Peyer's patch (tissue), 4 donors: ENCODE results near the gene GIGYF2.

ENCODE experiments used
- POLR2A ChIP-seq, 2 donors: fragments of 450-650 bp; IDR thresholded peaks; one replicate each; pipeline ENCODE4 v1.5.1; 2017; ENCODE audit warnings: antibody characterized with exemption in 2 of 2, mild to moderate bottlenecking in 2 of 2, moderate library complexity in 2 of 2
- TF ChIP-seq, protein P1 (sequence below), 6 experiments: fragments of 450-650 bp in 4 of 6; fragments of 200-600 bp in 2 of 6; sonication (generic) in 1 of 6; IDR thresholded peaks; one replicate each; pipeline ENCODE4 v1.5.1; 2017 to 2019; ENCODE audit warnings: antibody characterized with exemption in 6 of 6, mild to moderate bottlenecking in 3 of 6, moderate library complexity in 1 of 6

DNA sequence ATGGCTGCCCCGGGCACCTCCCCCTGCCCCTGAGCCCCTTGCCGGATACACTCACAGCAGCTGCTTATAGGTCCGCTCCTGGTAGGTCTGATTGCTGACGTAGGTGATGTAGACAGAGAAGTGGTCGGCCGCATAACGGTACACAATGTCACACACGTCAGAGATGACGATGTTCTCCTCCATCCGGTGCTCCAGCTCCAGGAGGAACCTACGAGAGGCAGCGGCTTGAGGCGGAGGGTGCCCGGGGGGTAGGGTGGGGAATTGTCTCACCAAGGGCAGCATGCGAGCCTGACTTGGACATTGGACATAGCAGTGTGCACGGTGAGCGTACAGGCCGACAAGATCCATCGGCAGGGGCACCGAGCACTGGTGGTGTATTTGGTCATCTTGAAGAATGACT, 195.7 kb downstream of the GIGYF2 start:
- TF ChIP-seq, protein P1, sequence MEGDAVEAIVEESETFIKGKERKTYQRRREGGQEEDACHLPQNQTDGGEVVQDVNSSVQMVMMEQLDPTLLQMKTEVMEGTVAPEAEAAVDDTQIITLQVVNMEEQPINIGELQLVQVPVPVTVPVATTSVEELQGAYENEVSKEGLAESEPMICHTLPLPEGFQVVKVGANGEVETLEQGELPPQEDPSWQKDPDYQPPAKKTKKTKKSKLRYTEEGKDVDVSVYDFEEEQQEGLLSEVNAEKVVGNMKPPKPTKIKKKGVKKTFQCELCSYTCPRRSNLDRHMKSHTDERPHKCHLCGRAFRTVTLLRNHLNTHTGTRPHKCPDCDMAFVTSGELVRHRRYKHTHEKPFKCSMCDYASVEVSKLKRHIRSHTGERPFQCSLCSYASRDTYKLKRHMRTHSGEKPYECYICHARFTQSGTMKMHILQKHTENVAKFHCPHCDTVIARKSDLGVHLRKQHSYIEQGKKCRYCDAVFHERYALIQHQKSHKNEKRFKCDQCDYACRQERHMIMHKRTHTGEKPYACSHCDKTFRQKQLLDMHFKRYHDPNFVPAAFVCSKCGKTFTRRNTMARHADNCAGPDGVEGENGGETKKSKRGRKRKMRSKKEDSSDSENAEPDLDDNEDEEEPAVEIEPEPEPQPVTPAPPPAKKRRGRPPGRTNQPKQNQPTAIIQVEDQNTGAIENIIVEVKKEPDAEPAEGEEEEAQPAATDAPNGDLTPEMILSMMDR (IDR thresholded peaks at IDR 0.05), result no peak
- no peak for TF ChIP-seq POLR2A (IDR thresholded peaks at IDR 0.05)
